ENCODE data around the gene DPYD.
A peak's percentile ranks its signal among the peaks of the same experiment; 100 is the strongest.

Gene DPYD

GRCh38 chr1:97433094-97433823 is 487.6 kb downstream of the DPYD start:
- peak; percentile 92 for DNase-seq (ENCODE audit: low read depth)

GRCh38 chr1:97427371-97427770 is 493.5 kb downstream of the DPYD start:
- DNase-seq (ENCODE audit: low read depth): no peak

- no peak for DNase-seq (ENCODE audit: low read depth)
These were observed 496.6 kb downstream of the DPYD start for GRCh38 chr1:97424209-97424608.

- DNase-seq (ENCODE audit: low read depth): no peak
These were observed 497.4 kb downstream of the DPYD start for GRCh38 chr1:97423403-97423802.

- DNase-seq (ENCODE audit: low read depth): no peak
These were observed 503.2 kb downstream of the DPYD start for GRCh38 chr1:97417661-97418060.

GRCh38 chr1:97414682-97415312 is 506.0 kb downstream of the DPYD start:
- no peak for DNase-seq (ENCODE audit: low read depth)

GRCh38 chr1:97412737-97413136 is 508.1 kb downstream of the DPYD start:
- no peak for DNase-seq (ENCODE audit: low read depth)

GRCh38 chr1:97412166-97412565 is 508.7 kb downstream of the DPYD start:
- peak; percentile 25 for DNase-seq (ENCODE audit: low read depth)

- DNase-seq (ENCODE audit: low read depth): peak; percentile 65
These were observed 524.4 kb downstream of the DPYD start for GRCh38 chr1:97396463-97396862.

GRCh38 chr1:97392701-97393100 is 528.1 kb downstream of the DPYD start:
- no peak for DNase-seq (ENCODE audit: low read depth)

- no peak for DNase-seq (ENCODE audit: low read depth)
These were observed 535.1 kb downstream of the DPYD start for GRCh38 chr1:97385536-97386277.

- peak; percentile 90 for DNase-seq (ENCODE audit: low read depth)
These were observed 536.4 kb downstream of the DPYD start for GRCh38 chr1:97384294-97384968.

GRCh38 chr1:97383797-97384196 is 537.0 kb downstream of the DPYD start:
- no peak for DNase-seq (ENCODE audit: low read depth)

GRCh38 chr1:97382206-97382605 is 538.6 kb downstream of the DPYD start:
- no peak for DNase-seq (ENCODE audit: low read depth)

- peak; percentile 86 for DNase-seq (ENCODE audit: low read depth)
These were observed 541.3 kb downstream of the DPYD start for GRCh38 chr1:97379387-97380075.

GRCh38 chr1:97378596-97378995 is 542.2 kb downstream of the DPYD start:
- no peak for DNase-seq (ENCODE audit: low read depth)

- peak; percentile 41 for DNase-seq (ENCODE audit: low read depth)
These were observed 543.3 kb downstream of the DPYD start for GRCh38 chr1:97377432-97378034.

- no peak for DNase-seq (ENCODE audit: low read depth)
These were observed 547.8 kb downstream of the DPYD start for GRCh38 chr1:97373000-97373399.

- no peak for DNase-seq (ENCODE audit: low read depth)
These were observed 548.3 kb downstream of the DPYD start for GRCh38 chr1:97372531-97372930.

GRCh38 chr1:97368296-97368695 is 552.5 kb downstream of the DPYD start:
- DNase-seq (ENCODE audit: low read depth): no peak

GRCh38 chr1:97366984-97367383 is 553.9 kb downstream of the DPYD start:
- no peak for DNase-seq (ENCODE audit: low read depth)
